ENCODE measurements around the gene CACNA1B. TPM values are rescaled to one million over a fixed set of nuclear protein-coding genes. Genes with fewer than 3 reads are reported as not detected.
A peak's percentile ranks its signal among the peaks of the same experiment; 100 is the strongest.
"Not testable (repeated sequence)": the region's sequence is repeated elsewhere in the genome, so short reads cannot be mapped to it uniquely, and the experiment has no call there.

CACNA1B gene
- total RNA-seq, 2 donors from 2014 or later: 3.6 to 7.9 TPM

- Histone ChIP-seq H3K36me3 (ENCODE audit: control insufficient read depth, insufficient read depth, low read length) (no peaks in the 10 kb centered on the region), H3K27me3 (ENCODE audit: control insufficient read depth, insufficient read depth, low read length, poor library complexity, severe bottlenecking) (no peaks in the 10 kb centered on the region), H3K4me1 (ENCODE audit: control insufficient read depth, insufficient read depth, low read length) (no peaks in the 10 kb centered on the region), H3K4me3 (ENCODE audit: low read length) (no peak overlapping the region), H3K27ac (ENCODE audit: low read depth, low read length) (no peak overlapping the region), H3K9ac (ENCODE audit: extremely low read depth, low read length, poor library complexity, severe bottlenecking) (no peak overlapping the region), H3K9me3 (ENCODE audit: control insufficient read depth, low read length) (peaks cover 77% of the 10 kb centered on the region)
- no peak overlapping the region for H3K27ac Mint-ChIP-seq
- H3K4me3 Mint-ChIP-seq: no peak overlapping the region
- no peaks in the 10 kb centered on the region for H3K27me3 Mint-ChIP-seq (ENCODE audit: insufficient read depth)
- WGBS, 2 experiments (ENCODE audit: insufficient coverage in 1 of 2, insufficient read length in 1 of 2): 69 to 83% methylated on average over 8 to 9 of the region's 9 CpGs
- peaks cover 58% of the 10 kb centered on the region for H3K9me3 Mint-ChIP-seq
- peaks cover 79% of the 10 kb centered on the region for H3K36me3 Mint-ChIP-seq (ENCODE audit: low read depth)
- TF ChIP-seq CTCF (conservative IDR thresholded peaks at IDR 0.05): no peak
- H3K4me1 Mint-ChIP-seq: no peaks in the 10 kb centered on the region
- no peak for DNase-seq
Measured at GRCh38 chr9:138082918-138083636, 205.5 kb downstream of the CACNA1B start.

GRCh38 chr9:138083873-138084272 lies 206.3 kb downstream of the CACNA1B start:
- Histone ChIP-seq H3K27me3 (ENCODE audit: control insufficient read depth, insufficient read depth, low read length, poor library complexity, severe bottlenecking) (no peaks in the 10 kb centered on the region), H3K9ac (ENCODE audit: extremely low read depth, low read length, poor library complexity, severe bottlenecking) (no peak overlapping the region), H3K4me1 (ENCODE audit: control insufficient read depth, insufficient read depth, low read length) (no peaks in the 10 kb centered on the region), H3K27ac (ENCODE audit: low read depth, low read length) (no peak overlapping the region), H3K4me3 (ENCODE audit: low read length) (no peak overlapping the region), H3K9me3 (ENCODE audit: control insufficient read depth, low read length) (peaks cover 76% of the 10 kb centered on the region), H3K36me3 (ENCODE audit: control insufficient read depth, insufficient read depth, low read length) (no peaks in the 10 kb centered on the region)
- no peaks in the 10 kb centered on the region for H3K27me3 Mint-ChIP-seq (ENCODE audit: insufficient read depth)
- H3K9me3 Mint-ChIP-seq: peaks cover 64% of the 10 kb centered on the region
- no peak for DNase-seq
- H3K4me1 Mint-ChIP-seq: no peaks in the 10 kb centered on the region
- H3K27ac Mint-ChIP-seq: no peak overlapping the region
- H3K4me3 Mint-ChIP-seq: no peak overlapping the region
- peaks cover 73% of the 10 kb centered on the region for H3K36me3 Mint-ChIP-seq (ENCODE audit: low read depth)
- 45% methylated on average over 3 of the region's 3 CpGs; no CpG with 5 or more reads in 1 of the 2 experiments for WGBS, 2 experiments (ENCODE audit: insufficient coverage in 1 of 2, insufficient read length in 1 of 2)
- no peak for TF ChIP-seq CTCF (conservative IDR thresholded peaks at IDR 0.05)

- H3K4me3 ChIP-seq (ENCODE audit: low read length): peak overlapping the region; percentile 64
Measured at GRCh38 chr9:138085568-138085967, 208.0 kb downstream of the CACNA1B start.

DNA sequence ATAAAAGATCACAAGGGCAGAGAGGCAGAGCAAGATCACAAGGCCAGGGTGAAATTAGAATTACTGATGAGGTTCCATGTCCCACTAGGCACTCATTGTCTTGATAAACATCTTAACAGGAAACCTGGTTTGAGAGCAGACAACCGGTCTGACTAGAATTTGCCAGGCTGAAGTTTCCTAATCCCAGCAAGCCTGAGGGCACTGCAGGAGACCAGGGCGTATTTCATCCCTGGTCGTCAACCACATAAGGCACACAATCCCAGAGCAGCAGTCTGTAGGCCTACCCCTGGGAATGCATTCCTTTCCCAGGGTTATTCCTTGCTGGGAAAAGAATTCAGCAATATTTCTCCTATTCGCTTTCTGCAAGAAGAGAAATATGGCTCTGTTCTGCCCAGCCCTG lies 214.5 kb downstream of the CACNA1B start:
- H3K27ac Mint-ChIP-seq; H3K4me1 Mint-ChIP-seq; H3K4me3 ChIP-seq (ENCODE audit: low read length); H3K27me3 Mint-ChIP-seq (ENCODE audit: insufficient read depth); H3K27me3 ChIP-seq (ENCODE audit: control insufficient read depth, insufficient read depth, low read length, poor library complexity, severe bottlenecking); H3K27ac ChIP-seq (ENCODE audit: low read depth, low read length); H3K4me1 ChIP-seq (ENCODE audit: control insufficient read depth, insufficient read depth, low read length); H3K9ac ChIP-seq (ENCODE audit: extremely low read depth, low read length, poor library complexity, severe bottlenecking); H3K4me3 Mint-ChIP-seq; DNase-seq; H3K36me3 ChIP-seq (ENCODE audit: control insufficient read depth, insufficient read depth, low read length): not testable (repeated sequence)
- peaks cover 63% of the 10 kb centered on the region for H3K9me3 ChIP-seq (ENCODE audit: control insufficient read depth, low read length)
- peaks cover 67% of the 10 kb centered on the region for H3K9me3 Mint-ChIP-seq
- peaks cover 53% of the 10 kb centered on the region for H3K36me3 Mint-ChIP-seq (ENCODE audit: low read depth)
- WGBS, 2 experiments (ENCODE audit: insufficient coverage in 1 of 2, insufficient read length in 1 of 2): 87 to 90% methylated on average over 4 of the region's 4 CpGs

More at GRCh38 chr9:138085568-138085967, 208.0 kb downstream of the CACNA1B start:
- H3K27me3 ChIP-seq (ENCODE audit: control insufficient read depth, insufficient read depth, low read length, poor library complexity, severe bottlenecking): no peaks in the 10 kb centered on the region
- H3K9me3 ChIP-seq (ENCODE audit: control insufficient read depth, low read length): peaks cover 83% of the 10 kb centered on the region
- H3K4me3 Mint-ChIP-seq: no peak overlapping the region
- TF ChIP-seq CTCF (conservative IDR thresholded peaks at IDR 0.05): no peak
- no peak overlapping the region for H3K9ac ChIP-seq (ENCODE audit: extremely low read depth, low read length, poor library complexity, severe bottlenecking)
- H3K27ac ChIP-seq (ENCODE audit: low read depth, low read length): no peak overlapping the region
- peaks cover 78% of the 10 kb centered on the region for H3K9me3 Mint-ChIP-seq
- H3K36me3 Mint-ChIP-seq (ENCODE audit: low read depth): peaks cover 60% of the 10 kb centered on the region
- H3K36me3 ChIP-seq (ENCODE audit: control insufficient read depth, insufficient read depth, low read length): no peaks in the 10 kb centered on the region
- DNase-seq: no peak
- WGBS, 2 experiments (ENCODE audit: insufficient coverage in 1 of 2, insufficient read length in 1 of 2): 83% methylated on average over 3 of the region's 4 CpGs; no CpG with 5 or more reads in 1 of the 2 experiments
- no peaks in the 10 kb centered on the region for H3K4me1 Mint-ChIP-seq
- no peak overlapping the region for H3K27ac Mint-ChIP-seq
- no peaks in the 10 kb centered on the region for H3K27me3 Mint-ChIP-seq (ENCODE audit: insufficient read depth)
- no peaks in the 10 kb centered on the region for H3K4me1 ChIP-seq (ENCODE audit: control insufficient read depth, insufficient read depth, low read length)

All from endodermal cell (in vitro differentiated cells).